Ishikawa (cell line): ENCODE data around the gene PERCC1.

Experiments used
- CEBPB ChIP-seq: IDR thresholded peaks from 2 replicates; pipeline ENCODE4 v1.6.1; 2012
- CREB1 ChIP-seq: IDR thresholded peaks from 2 replicates; pipeline ENCODE4 v1.6.1; 2012; ENCODE audit warnings: low read depth
- EGR1 ChIP-seq: IDR thresholded peaks from 2 replicates; pipeline ENCODE4 v1.6.1; 2012
- EP300 ChIP-seq: IDR thresholded peaks from 2 replicates; pipeline ENCODE4 v1.6.1; 2012; ENCODE audit warnings: borderline replicate concordance
- FOXM1 ChIP-seq: IDR thresholded peaks from 2 replicates; pipeline ENCODE4 v1.6.1; 2012; ENCODE audit warnings: low read depth, borderline replicate concordance
- MAX ChIP-seq: IDR thresholded peaks from 2 replicates; pipeline ENCODE4 v1.6.1; 2012
- NFIC ChIP-seq: IDR thresholded peaks from 2 replicates; pipeline ENCODE4 v1.6.1; 2012
- RAD21 ChIP-seq: IDR thresholded peaks from 2 replicates; pipeline ENCODE4 v1.6.1; 2012; ENCODE audit warnings: low read depth
- REST ChIP-seq: IDR thresholded peaks from 2 replicates; pipeline ENCODE4 v1.6.1; 2012; ENCODE audit warnings: low read depth, mild to moderate bottlenecking
- TAF1 ChIP-seq: IDR thresholded peaks from 2 replicates; pipeline ENCODE4 v1.6.1; 2012; ENCODE audit warnings: low read depth, mild to moderate bottlenecking
- TCF12 ChIP-seq: IDR thresholded peaks from 2 replicates; pipeline ENCODE4 v1.6.1; 2012; ENCODE audit warnings: low read depth
- TEAD4 ChIP-seq: IDR thresholded peaks from 2 replicates; pipeline ENCODE4 v1.6.1; 2012
- USF1 ChIP-seq: IDR thresholded peaks from 2 replicates; pipeline ENCODE4 v1.6.1; 2012
- YY1 ChIP-seq: IDR thresholded peaks from 2 replicates; pipeline ENCODE4 v1.6.1; 2012; ENCODE audit warnings: low read depth
- ZBTB7A ChIP-seq: IDR thresholded peaks from 2 replicates; pipeline ENCODE4 v1.6.1; 2012; ENCODE audit warnings: low read depth

Gene PERCC1

GRCh38 chr16:1398826-1399581 lies 31.9 kb upstream of the PERCC1 start:
- TF ChIP-seq MAX (no peak), CREB1 (no peak), FOXM1 (no peak), TAF1 (no peak), YY1 (no peak), EP300 (no peak), EGR1 (no peak), TCF12 (no peak), USF1 (no peak), CEBPB (no peak)

- TF ChIP-seq RAD21 (no peak), MAX (no peak), CREB1 (no peak), TAF1 (no peak), YY1 (no peak), ZBTB7A (no peak), FOXM1 (no peak), CEBPB (no peak), EP300 (no peak), TCF12 (no peak), USF1 (no peak), NFIC (no peak), TEAD4 (no peak), REST (no peak), EGR1 (no peak)
These were observed 29.7 kb upstream of the PERCC1 start for GRCh38 chr16:1401061-1401757.

- no peak for TF ChIP-seq EP300
- TF ChIP-seq CEBPB, result peak; percentile 15; the same call in 1 of the 2 replicates
These were observed 29.1 kb upstream of the PERCC1 start for GRCh38 chr16:1401758-1402154.

GRCh38 chr16:1403036-1403435 lies 27.8 kb upstream of the PERCC1 start:
- no peak for TF ChIP-seq TAF1
- no peak for TF ChIP-seq RAD21

GRCh38 chr16:1403733-1404132 lies 27.1 kb upstream of the PERCC1 start:
- TF ChIP-seq TAF1 (no peak), MAX (no peak), FOXM1 (no peak), EGR1 (no peak), EP300 (no peak), NFIC (no peak), REST (no peak), TEAD4 (no peak), YY1 (no peak), TCF12 (no peak), RAD21 (no peak), USF1 (no peak), CEBPB (no peak), ZBTB7A (no peak)

GRCh38 chr16:1407753-1408152 lies 23.1 kb upstream of the PERCC1 start:
- TF ChIP-seq MAX (no peak), TAF1 (no peak), REST (no peak), YY1 (no peak), NFIC (no peak), EP300 (no peak), RAD21 (no peak), ZBTB7A (no peak), TEAD4 (no peak), TCF12 (no peak)
